Measurements from ENCODE around the gene TLX2.

- TF ChIP-seq, protein P1, sequence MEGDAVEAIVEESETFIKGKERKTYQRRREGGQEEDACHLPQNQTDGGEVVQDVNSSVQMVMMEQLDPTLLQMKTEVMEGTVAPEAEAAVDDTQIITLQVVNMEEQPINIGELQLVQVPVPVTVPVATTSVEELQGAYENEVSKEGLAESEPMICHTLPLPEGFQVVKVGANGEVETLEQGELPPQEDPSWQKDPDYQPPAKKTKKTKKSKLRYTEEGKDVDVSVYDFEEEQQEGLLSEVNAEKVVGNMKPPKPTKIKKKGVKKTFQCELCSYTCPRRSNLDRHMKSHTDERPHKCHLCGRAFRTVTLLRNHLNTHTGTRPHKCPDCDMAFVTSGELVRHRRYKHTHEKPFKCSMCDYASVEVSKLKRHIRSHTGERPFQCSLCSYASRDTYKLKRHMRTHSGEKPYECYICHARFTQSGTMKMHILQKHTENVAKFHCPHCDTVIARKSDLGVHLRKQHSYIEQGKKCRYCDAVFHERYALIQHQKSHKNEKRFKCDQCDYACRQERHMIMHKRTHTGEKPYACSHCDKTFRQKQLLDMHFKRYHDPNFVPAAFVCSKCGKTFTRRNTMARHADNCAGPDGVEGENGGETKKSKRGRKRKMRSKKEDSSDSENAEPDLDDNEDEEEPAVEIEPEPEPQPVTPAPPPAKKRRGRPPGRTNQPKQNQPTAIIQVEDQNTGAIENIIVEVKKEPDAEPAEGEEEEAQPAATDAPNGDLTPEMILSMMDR (IDR thresholded peaks at IDR 0.05; ENCODE audit: control extremely low read depth in 1 of 3, insufficient read depth in 1 of 3, low read depth in 1 of 3, low read length in 3 of 3): no peak
- TF ChIP-seq SIN3A (conservative IDR thresholded peaks at IDR 0.05 in 1 of 2, IDR thresholded peaks at IDR 0.05 in 1 of 2; ENCODE audit: low read depth in 1 of 2, low read length in 2 of 2): no peak
Measured at GRCh38 chr2:74513605-74514367, 464 bp upstream of the TLX2 start.

Data from H1 (cell line).